Ramos (cell line): ENCODE measurements around the gene CC2D2B.
"Not testable (repeated sequence)": the region's sequence is repeated elsewhere in the genome, so short reads cannot be mapped to it uniquely, and the experiment has no call there.

ENCODE experiments used
- in situ Hi-C: fragments of 300-500 bp; cut with MboI; formaldehyde crosslinking; loops from one replicate; pipeline ENCODE4 v1.14.3; 2022; ENCODE audit warnings: low sequenced_read_pairs; ENCODE audit not compliant: unreplicated experiment

CC2D2B gene

GRCh38 chr10:95896071-95896850 lies 11.5 kb upstream of the CC2D2B start:
- in situ Hi-C loops = no loop called here

DNA sequence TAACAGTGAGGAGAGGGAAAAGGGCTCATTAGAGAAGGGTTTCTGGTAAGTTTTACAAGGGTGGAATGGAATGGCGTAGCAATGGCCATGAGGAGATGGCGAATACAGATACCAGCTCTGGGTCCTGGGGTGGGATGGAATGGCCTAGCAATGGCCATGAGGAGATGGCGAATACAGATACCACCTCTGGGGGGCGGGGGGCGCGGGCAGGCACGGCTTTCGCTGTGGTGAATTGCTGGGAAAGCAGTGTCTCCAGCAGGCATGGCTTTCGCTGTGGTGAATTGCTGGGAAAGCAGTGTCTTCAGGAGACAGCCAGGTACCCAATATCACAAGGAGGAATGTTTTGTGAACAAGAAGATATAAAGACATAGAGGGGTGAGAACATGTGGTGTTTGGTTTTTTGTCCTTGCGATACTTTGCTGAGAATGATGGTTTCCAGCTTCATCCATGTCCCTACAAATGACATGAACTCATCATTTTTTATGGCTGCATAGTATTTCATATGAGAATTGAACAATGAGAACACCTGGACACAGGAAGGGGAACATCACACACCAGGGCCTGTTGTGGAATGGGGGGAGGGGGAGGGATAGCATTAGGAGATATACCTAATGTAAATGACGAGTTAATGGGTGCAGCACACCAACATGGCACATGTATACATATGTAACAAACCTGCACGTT lies 1.7 kb upstream of the CC2D2B start:
- in situ Hi-C loops = not testable (repeated sequence)

DNA sequence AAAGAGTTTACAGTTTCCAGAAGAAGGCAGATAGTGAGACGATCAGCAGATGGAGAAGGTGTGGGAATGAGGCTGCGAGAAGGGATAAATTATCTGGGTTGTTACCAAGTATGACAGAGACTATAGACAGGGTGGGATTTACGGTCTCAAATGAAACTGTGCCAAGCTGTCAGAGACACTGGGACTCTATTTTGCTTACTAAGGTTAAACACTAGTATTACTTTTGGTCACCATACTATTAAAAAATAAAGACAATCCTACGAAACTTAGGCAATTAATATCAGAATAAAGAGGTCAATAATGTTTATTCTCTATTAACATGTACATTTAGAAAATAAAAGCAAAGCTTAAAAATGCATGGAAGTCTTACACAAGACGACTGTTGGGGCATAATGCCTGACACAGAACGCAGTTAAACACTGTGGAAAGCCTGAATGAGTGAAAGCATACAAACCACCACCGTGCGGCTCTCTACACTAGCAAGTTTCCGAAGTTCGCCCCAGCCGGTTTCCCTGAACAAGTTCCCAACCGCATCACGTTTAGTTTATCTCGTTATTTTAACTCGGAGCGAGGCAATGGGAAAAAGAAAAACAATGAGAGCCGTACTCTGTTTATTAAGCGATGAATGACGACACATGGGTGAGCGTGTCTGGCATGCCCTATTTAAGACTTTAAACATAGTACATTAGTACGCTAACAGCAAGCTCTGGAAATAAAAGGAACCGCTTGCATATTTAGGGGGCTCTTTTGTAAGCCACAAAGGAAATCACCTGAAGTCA lies 909 bp upstream of the CC2D2B start:
- in situ Hi-C loops = no loop called here

DNA sequence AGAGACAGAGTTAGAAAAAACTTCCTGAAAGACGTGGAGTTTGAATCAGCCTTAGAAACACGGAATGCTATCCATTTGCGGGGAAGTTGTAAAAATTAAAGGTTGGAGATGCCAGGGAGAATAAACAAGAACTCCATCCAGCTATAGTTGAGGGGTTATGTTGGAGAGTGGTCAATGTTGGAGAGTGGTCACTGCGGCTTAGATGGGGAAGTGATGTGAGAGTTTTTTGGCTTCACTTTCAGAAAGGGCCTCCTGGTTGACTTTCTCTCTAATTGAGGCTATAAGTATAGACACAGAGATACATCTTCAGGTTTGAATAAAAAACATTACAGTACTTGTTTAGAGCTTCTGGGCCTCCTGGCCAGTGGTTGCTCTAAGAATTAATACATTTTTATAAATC lies 675 bp downstream of the CC2D2B start:
- in situ Hi-C loops = no loop called here

DNA sequence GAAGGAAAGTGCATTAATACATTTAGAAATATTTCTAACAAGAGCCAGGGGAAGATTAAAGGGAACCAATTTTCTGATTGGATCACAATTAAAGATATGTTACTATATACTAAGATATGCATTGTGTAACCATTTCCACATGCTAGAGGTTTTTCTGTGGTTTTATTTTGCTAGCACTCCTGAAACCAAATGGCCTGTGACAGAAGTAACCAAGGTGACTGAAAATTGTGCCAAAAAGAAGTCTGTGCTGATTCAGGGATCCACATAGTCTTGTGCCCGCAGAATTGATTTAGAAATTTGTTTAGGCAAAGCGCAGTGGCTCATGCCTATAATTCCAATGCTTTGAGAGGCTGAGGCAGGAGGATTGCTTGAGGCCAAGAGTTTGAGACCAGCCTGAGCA lies 1.8 kb downstream of the CC2D2B start:
- in situ Hi-C loops = no loop called here

DNA sequence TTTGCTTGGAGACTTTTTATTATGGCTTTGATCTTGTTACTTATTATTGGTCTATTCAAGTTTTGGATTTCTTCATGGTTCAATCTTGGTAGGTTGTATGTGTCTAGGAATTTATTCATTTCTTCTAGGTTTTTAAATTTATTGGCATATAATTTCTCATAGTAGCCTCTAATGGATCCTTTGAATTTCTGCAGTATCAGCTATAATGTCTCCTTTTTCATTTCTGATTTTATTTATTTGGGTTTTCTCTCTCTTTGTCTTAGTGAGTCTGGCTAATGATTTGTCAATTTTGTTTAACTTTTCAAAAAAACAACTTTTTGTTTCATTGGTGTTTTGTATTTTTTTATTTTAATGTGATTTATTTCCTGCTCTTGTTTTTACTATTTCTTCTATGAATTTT lies 8.3 kb downstream of the CC2D2B start:
- in situ Hi-C loops = not testable (repeated sequence)

- in situ Hi-C loops = no loop called here
Observed at GRCh38 chr10:95920798-95921426, 13.1 kb downstream of the CC2D2B start.

DNA sequence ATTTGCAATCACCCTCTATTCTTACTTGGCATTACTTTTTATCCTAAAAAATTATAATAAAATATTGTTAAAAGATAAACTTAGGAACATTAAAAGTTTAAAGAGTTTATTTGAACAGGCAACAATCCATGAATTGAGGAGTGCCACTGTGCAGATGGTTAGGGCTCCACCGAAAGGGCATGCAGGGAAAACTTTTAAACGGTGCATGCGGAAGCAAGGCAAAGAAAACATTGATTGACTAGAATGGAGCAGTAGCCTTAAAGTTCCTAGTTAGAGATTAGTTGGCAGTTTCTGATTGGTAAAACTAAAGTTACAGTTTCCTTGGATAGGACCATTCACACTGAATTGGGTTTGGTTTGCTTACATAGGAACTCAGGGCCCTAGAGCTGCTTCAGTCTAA lies 17.3 kb downstream of the CC2D2B start:
- in situ Hi-C loops = no loop called here

DNA sequence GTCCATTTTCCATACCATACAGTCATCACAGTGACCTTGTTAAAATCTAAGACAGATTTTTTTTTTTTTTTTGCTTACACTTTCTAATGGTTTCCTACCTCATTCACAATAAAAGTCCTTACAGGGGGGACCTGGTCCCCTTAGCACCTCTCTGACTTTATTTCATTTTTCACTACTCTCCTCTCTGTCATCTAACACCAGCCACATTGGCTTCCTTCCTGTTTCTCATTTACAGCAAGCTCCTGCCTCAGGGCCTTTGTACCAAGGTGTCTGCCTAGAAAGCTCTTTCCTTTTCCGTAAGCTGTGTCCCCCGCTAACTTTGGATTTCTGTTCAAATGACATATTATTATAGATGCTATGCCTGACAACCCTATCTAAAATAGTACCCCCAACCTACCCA lies 27.7 kb downstream of the CC2D2B start:
- in situ Hi-C loops = no loop called here

- in situ Hi-C loops = no loop called here
Observed at GRCh38 chr10:95941115-95941514, 33.3 kb downstream of the CC2D2B start.

- in situ Hi-C loops = no loop called here
Observed at GRCh38 chr10:95963202-95963990, 55.6 kb downstream of the CC2D2B start.

- in situ Hi-C loops = no loop called here
Observed at GRCh38 chr10:95963991-95964389, 56.2 kb downstream of the CC2D2B start.

DNA sequence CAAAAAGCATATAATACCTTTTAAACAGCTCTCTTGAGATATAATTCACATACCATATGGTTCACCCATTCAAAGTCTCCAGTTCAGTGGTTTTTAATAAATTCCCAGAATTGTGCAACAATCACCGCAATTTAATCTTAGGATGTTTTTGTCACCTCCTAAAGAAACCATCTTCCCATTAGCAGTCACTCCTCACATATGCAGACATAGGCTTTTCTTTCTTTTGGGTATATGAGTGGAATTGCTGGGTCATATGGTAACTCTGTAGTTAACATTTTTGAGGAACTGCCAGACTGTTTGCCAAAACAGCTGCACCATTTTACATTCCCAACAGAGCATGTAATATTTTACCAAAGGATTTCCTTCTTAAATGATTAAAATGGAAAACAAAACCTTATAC lies 57.0 kb downstream of the CC2D2B start:
- in situ Hi-C loops = no loop called here

GRCh38 chr10:95976362-95977229 lies 68.8 kb downstream of the CC2D2B start:
- in situ Hi-C loops = no loop called here

GRCh38 chr10:95982200-95982599 lies 74.4 kb downstream of the CC2D2B start:
- in situ Hi-C loops = no loop called here

- in situ Hi-C loops = no loop called here
Observed at GRCh38 chr10:95987685-95988426, 80.1 kb downstream of the CC2D2B start.

DNA sequence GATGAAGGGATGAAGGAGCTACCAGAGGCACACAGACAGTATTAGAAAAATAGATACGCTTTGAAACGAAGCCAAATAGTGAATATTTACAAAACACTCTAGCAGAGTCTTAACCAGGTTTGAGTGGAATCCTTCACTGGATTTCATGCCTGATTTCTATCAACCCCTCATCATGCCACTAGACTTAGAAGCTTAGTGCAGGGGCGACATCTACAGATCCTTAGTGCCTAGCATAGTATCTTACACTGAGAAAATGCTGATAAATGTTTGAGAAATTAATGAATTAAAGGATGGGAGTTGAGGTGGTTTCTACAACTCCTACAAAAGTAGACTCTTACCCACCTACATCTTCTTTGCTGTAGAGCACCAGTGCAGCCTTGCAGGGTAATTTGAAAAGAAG lies 80.9 kb downstream of the CC2D2B start:
- in situ Hi-C loops = no loop called here

DNA sequence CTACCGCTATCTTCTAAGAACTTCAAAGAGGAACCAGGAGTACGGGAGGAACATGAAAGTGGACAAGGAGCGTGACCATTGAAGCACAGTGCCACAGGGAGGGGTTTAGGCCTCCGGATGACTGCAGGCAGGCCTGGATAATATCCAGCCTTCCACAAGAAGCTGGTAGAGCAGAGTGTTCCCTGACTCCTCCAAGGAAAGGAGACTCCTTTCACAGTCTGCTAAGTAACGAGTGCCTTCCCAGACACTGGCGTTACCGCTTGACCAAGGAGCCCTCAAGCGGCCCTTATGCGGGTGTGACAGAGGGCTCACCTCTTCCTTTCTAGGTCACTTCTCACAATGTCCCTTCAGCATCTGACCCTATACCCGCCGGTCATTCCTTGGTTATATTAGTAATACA lies 86.6 kb downstream of the CC2D2B start:
- in situ Hi-C loops = not testable (repeated sequence)
